ENCODE results near the gene MUSK.
"Not testable (repeated sequence)": the region's sequence is repeated elsewhere in the genome, so short reads cannot be mapped to it uniquely, and the experiment has no call there.

The MUSK gene

DNA sequence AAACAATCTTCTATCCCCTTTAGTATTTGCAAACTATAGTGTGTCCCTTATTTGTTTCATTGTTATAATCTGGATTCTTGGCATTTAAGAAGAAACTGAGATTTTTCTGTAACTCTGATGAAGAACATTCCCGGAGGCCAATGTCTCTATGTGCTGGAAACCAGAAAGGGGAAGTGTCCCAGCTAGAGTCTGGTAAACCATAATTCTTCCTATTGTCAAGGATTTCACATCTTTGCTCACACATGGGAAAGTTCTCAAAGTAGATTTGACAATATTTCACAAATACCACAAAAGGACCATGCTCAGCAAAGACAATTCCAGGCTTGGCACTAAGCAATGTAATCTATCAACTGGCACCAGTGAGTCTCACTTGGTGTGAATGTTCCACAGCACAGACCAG, 146.8 kb downstream of the MUSK start:
- no peak for DNase-seq

DNA sequence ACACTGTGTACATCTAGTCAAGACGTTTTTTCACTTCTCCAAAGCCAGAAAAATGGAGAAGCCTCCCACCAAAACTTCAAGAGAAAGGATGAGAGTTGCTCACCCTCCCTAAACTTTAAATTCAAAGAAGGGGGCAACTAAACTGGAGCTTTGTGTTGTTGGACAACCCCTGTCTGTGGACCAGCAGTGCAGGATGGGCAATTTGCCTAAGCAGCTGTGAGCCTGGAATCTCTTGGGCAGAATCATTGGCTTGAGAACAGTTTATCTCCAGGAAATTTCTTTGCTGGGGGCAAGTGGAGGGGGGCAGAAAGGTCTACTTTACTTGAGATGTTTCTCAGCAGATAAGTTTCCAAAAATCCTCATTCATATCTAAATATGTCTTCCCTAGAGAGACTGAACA, 151.8 kb downstream of the MUSK start:
- DNase-seq: no peak

DNA sequence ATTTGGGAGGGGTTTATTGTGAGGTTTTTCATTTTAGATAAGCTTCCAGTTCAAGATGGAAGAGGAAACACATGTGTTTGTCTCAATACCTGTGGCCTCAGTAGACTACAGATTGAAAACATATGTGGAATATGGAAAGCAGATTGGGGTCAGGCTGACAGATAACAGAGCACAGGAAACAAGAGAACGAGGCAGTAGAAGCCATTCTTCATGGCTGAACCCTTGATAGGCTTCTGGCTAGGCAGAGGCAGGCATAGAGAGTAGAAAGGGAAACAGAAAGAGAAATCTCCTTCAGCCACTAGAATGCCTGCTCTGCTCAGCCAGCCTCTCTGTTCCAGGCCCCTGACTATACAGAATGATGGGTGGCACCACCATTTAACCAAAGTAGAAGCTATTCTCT, 152.5 kb downstream of the MUSK start:
- no peak for DNase-seq

DNA sequence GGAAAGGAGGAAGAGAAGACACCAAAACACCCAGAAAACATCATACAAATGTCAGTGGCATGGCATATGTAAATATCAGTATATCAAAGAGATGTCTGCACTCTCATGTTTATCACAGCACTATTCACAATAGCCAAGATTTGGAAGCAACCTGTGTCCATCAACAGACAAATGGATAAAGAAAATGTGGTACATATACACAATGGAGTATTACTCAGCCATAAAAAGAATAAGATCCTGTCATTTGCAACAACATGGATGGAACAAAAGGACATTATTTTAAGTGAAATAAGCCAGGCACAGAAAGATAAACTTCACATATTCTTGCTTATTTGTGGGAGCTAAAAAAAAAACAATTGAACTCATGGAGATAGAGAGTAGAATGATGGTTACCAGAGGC, 156.5 kb downstream of the MUSK start:
- not testable (repeated sequence) for DNase-seq

DNA sequence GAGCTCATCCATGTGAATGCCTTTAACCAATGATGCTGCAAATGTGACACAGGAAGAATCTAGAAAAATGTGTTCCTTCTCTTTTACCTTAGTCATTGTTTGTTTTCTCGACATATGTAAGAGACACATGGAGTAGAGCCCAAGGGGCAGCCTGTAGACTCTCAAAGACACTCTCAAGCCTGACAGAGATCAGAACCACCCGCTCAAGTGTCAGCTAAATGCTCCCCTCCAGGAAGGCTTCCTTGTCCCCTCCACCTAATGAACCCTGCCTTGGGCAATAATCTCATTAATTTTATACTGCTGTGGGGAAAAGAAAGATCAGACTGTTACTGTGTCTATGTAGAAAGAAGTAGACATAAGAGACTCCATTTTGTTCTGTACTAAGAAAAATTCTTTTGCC, 157.4 kb downstream of the MUSK start:
- DNase-seq: no peak

DNA sequence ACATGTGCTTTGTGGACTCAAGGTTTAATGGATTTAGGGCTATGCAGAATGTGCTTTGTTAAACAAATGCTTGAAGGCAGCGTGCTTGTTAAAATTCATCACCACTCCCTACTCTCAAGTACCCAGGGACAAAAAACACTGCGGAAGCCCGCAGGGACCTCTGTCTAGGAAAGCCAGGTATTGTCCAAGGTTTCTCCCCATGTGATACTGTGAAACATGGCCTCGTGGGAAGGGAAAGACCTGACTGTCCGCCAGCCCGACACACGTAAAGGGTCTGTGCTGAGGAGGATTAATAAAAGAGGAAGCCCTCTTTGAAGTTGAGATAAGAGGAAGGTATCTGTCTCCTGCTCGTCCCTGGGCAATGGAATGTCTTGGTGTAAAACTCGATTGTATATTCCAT, 157.8 kb downstream of the MUSK start:
- DNase-seq: not testable (repeated sequence)

DNA sequence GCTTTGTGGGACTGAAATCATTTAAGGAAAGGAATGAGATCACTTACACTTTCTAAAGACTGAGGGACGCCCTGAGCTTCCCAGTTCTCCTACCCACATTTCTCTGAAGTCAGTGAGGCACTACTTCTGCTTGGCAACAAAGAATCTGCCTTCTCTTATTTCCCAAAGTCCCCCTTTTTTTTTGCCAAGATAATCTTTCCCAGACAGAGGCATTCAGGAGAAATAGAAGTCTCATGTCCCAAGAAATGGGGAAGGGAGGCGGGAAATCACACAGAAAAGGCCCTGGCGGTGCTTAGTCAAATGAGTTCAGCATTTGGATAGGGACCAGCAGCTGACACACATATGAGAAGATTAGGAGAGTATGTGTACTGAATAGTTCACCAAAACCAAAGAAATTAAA, 159.7 kb downstream of the MUSK start:
- no peak for DNase-seq

DNA sequence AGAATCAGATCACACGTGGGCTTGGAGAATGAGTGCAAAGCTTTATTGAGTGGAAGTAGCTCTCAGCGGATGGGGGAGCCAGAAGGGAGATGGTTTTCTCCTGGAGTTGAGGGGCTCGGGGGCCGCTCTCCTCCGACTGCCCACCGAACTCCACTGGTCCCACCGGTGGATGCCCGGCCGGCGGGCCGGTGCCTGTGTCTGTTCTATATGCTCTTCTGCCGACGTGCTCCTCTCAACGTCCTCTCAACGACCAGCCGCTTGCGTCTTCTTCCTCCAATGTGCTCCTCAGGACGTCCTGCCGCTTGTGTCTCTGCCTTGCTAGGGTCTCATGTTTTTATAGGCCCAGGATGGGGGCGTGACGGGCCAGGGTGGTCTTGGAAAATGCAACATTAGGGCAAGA, 161.9 kb downstream of the MUSK start:
- DNase-seq: no peak

DNA sequence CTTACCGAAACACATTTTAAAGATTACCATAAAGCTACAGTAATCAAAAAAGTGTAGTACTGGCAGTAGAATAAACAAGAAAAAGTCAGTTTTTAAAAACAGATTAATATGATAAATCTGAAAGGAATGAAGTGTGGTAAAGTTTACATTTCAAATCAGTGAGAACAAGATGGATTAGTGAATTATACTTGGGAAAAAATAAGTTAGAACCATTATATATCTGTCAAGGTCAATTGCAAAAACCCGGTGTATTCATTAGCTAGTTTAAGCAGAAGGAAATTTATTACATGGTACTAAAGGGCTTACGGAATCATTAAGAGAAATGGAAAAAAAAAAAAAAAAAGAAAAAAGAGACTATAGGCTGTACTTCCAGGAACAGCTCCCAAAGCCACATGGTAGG, 164.3 kb downstream of the MUSK start:
- DNase-seq: no peak

DNA sequence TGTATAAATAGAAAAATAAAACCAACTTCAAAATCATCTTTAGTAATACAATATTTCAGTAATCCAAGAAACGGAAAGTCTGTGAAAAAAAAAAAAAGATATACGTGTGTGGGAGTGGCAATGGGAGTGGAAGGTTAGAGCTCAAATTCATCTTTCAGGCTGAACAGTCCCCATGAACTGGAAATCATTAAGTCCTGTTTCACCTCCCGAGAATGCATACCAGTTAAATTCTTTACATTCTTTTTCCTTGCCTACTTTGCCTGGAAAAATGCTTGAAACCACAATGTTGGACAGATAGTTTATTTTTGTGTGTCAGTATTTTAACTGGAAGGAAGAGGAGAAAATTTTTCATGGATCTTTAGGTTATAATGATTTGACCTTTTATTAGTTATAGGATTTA, 166.8 kb downstream of the MUSK start:
- no peak for DNase-seq

DNA sequence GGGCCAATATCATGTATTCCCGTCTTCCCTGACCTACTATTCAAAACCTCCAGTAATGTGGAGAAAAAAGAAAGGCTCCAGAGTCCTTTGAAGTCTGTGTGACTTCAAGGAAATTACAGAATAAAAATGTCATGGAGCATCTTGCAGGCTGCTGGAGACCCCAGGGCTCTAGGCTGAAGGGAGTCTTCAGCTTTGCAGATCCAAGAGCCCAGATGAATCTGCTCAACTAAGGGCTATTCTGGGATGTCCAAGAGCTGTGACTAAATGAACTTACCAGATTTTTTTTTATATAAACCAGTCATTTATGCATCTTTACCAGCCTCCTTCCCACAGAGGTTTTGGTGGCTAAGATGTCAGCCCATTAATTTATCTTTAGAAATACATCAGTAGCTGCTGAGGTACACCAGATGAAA, 167.3 kb downstream of the MUSK start:
- DNase-seq: no peak

DNA sequence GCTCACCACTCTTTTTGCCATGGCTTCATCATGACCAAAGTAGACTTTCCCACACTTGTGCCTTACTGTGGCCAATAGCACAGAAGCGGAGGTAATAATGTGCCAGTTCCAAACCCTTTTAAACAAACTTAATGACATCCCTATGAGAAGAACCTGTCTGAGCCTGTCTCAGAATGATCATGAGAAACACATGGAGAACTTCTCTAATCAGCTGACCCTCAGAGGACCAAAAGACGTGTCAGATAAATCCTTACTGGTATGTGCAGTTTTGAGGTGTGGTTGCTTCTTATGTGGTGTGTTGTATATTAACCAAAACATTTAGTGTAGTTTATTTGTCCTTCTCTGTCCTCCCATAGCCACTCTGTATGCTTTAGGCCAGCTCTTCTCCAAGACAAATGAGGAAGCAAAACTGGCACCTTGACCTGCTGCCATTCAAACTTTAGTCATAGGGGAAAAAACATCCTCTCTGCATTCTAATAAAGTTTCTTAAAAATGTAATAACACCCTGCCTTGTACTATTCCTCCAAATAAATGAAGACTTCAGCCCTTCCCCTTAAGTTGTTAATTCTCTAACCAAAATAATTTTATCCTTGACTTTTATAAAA, 168.9 kb downstream of the MUSK start:
- no peak for DNase-seq

DNA sequence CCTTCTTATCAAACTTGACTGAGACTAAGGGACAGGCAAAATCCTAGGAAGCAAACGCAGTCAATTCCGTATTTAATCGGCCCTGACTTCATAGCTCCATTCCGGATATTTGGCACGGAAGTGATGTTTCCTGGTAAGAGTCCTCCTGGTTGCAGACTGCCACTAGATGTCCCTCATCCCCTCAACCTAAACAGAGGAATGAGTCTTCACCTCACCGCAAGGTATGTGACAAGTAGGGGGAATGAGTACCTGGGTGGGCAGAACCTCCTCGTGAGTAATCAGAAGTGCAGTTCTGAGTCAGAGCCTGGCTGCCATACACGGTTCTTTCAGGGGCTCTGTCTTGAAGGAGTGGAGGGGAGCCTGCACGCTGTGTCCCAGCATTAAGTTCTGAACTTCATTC, 173.6 kb downstream of the MUSK start:
- no peak for DNase-seq

DNA sequence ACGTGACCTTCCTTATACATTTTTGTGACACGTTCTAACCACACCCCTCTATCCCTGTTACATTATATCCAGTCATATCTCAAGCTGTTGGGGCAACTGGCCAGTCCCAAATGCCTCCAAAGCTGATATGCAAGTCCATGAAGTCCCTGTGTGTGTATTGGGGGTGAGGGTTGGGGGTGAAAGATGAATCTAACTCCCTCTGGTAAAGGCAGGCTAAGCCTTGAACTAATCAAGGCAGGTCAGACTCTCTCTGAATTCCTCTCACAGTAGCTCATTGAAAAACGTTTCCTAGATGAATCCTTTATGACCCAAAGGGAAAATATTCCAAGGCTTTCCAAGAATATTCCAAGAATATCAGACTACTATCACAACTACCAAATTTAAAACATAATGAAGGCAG, 174.4 kb downstream of the MUSK start:
- DNase-seq: no peak

DNA sequence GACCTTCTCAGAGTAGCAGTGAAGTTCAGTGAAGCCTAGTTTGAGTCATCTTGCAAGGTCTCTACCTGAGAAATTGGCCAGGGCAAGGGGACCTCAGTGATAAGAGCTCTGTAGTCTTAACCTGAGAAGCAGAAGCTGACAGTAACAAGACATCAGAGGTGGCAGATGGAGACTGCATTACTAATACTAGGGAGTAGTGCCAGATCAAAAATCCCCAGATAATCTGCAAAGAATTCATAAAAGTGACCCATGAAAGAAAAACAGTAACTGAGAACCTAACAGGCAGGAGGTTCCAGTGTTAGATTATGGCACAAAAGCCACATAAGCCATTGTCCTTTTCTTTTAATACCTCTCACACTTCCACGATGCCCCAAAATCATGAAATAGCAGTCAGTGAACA, 175.5 kb downstream of the MUSK start:
- DNase-seq: no peak

DNA sequence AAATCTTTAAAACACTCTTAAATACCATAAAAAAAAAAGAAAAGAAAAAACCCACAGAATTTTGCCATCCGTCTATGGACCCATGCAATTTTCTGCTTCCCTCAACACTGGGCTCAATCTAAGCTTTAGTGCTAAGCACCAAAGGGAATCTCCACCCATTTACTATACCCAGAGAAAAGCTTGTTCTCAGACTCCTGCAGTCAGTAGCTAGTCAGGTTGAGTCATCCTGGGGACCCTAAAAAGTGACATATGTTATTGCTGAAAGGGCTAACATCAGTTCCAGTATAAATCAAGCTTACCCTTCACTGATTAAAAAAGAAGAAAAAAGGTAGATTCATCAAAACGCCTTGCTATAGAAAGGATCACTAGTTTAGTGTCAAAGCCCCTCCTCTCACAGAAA, 177.6 kb downstream of the MUSK start:
- no peak for DNase-seq

DNA sequence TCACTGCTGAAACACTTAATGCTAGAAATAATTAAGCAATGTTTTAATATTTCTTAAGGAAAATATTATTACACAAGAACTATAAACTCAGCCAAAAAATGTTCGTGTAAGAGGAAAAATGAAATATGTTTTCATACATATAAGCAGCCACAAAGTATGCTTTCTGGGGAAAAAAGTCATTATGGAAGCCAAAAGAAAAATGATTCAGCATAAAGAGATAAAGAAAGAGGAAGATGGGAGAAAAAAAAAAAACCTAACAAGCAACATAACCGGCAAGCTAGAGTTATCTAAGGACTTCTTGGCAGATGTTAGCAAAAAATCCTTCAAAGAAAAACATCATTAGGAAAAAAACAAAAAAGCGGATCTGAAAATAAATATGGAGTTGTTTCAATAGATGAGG, 179.1 kb downstream of the MUSK start:
- no peak for DNase-seq

DNA sequence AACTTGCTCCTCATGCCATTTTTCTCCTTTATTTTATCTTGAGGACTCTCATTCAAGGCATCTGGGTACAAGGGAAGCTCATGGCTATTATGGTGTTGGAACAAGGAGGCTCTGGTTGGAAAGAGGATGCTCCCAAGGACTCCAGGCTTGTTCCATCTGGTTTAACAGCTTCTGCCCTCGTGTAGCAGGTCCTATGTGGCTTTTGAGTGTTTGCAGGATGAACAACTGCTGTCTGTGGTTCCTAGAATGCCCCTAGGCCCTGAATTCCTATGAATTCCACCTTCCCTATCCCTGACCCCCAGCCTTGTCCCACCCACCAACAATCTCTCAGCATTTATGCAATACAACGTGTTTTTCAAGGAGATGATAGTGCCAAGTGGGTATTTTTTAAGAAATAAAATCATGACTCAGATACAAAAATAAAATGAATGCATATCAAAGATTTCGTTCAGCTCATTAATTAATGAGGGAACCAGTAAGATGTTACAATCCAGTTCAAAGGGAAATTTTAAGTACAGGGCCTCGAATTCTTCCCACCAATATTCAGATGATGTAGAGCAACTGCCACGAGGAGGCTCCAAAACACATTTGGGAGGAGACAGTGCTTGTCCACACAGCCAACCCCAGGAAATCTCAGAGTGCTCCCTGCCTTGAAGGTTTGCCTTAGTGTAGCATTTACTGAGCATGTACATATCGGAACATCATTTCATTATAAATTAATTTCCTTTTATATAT, 182.0 kb downstream of the MUSK start:
- no peak for DNase-seq
